ENCODE measurements around the gene SEPSECS. TPM values are rescaled to one million over a fixed set of nuclear protein-coding genes. Genes with fewer than 3 reads are reported as not detected.

Gene SEPSECS
- total RNA-seq, 1 experiment from 2014 or later, result 10.6 TPM

- ATAC-seq, result no peak
- Histone ChIP-seq H3K9ac (ENCODE audit: low read length) (no peak overlapping the region), H3K79me2 (ENCODE audit: insufficient read depth, low read length) (no peaks in the 10 kb centered on the region), H3K4me2 (ENCODE audit: low read length) (no peak overlapping the region), H3K4me3 (replicated peaks in 1 of 2; ENCODE audit: low read depth in 1 of 2, low read length in 2 of 2) (no peak overlapping the region), H3K4me1 (ENCODE audit: control insufficient read depth in 1 of 2, insufficient read depth in 2 of 2, low read length in 2 of 2) (no peaks in the 10 kb centered on the region), H3K36me3 (ENCODE audit: control insufficient read depth in 1 of 2, insufficient read depth in 2 of 2, low read length in 2 of 2) (no peaks in the 10 kb centered on the region), H3K27me3 (ENCODE audit: insufficient read depth, low read length) (no peaks in the 10 kb centered on the region), H2AFZ (ENCODE audit: low read depth, low read length, poor library complexity, severe bottlenecking) (no peak overlapping the region), H3K9me3 (ENCODE audit: control insufficient read depth in 1 of 2, insufficient read depth in 1 of 2, low read depth in 1 of 2, low read length in 2 of 2) (no peaks in the 10 kb centered on the region), H3K9me2 (ENCODE audit: insufficient read depth) (no peaks in the 10 kb centered on the region), H3K27ac (ENCODE audit: low read depth, low read length) (no peak overlapping the region), H4K20me1 (ENCODE audit: insufficient read depth) (no peaks in the 10 kb centered on the region)
- no TSS peak for BruUV-seq (replicated peaks)
- ChIA-PET POLR2A (no interaction called here), RAD21 (ENCODE audit: low non-redundant PET in 1 of 2, low total read pairs in 2 of 2, uncharacterized antibody in 2 of 2, unreplicated experiment in 2 of 2) (no interaction called here), CTCF (no interaction called here)
- no peak for DNase-seq (ENCODE audit: low read depth, low spot score)
- TF ChIP-seq EZH2 (IDR thresholded peaks at IDR 0.05), result no peak
- intact Hi-C loops (cut with micrococcal nuclease), result no loop called here
Observed at GRCh38 chr4:25100710-25101109, 59.5 kb downstream of the SEPSECS start.

GRCh38 chr4:25100021-25100555 lies 60.2 kb downstream of the SEPSECS start:
- Histone ChIP-seq H3K4me2 (ENCODE audit: low read length) (no peak overlapping the region), H4K20me1 (ENCODE audit: insufficient read depth) (no peaks in the 10 kb centered on the region), H2AFZ (ENCODE audit: low read depth, low read length, poor library complexity, severe bottlenecking) (no peak overlapping the region), H3K27me3 (ENCODE audit: insufficient read depth, low read length) (no peaks in the 10 kb centered on the region), H3K9ac (ENCODE audit: low read length) (no peak overlapping the region), H3K36me3 (ENCODE audit: control insufficient read depth in 1 of 2, insufficient read depth in 2 of 2, low read length in 2 of 2) (no peaks in the 10 kb centered on the region), H3K9me2 (ENCODE audit: insufficient read depth) (no peaks in the 10 kb centered on the region), H3K27ac (ENCODE audit: low read depth, low read length) (no peak overlapping the region), H3K4me3 (replicated peaks in 1 of 2; ENCODE audit: low read depth in 1 of 2, low read length in 2 of 2) (no peak overlapping the region), H3K9me3 (ENCODE audit: control insufficient read depth in 1 of 2, insufficient read depth in 1 of 2, low read depth in 1 of 2, low read length in 2 of 2) (no peaks in the 10 kb centered on the region), H3K4me1 (ENCODE audit: control insufficient read depth in 1 of 2, insufficient read depth in 2 of 2, low read length in 2 of 2) (no peaks in the 10 kb centered on the region), H3K79me2 (ENCODE audit: insufficient read depth, low read length) (no peaks in the 10 kb centered on the region)
- ChIA-PET POLR2A (no interaction called here), RAD21 (ENCODE audit: low non-redundant PET in 1 of 2, low total read pairs in 2 of 2, uncharacterized antibody in 2 of 2, unreplicated experiment in 2 of 2) (no interaction called here), CTCF (no interaction called here)
- ATAC-seq, result no peak
- DNase-seq (ENCODE audit: low read depth, low spot score), result no peak
- no TSS peak for BruUV-seq (replicated peaks)
- intact Hi-C loops (cut with micrococcal nuclease), result no loop called here
- TF ChIP-seq CBX3 (IDR thresholded peaks at IDR 0.05; ENCODE audit: low read depth) (no peak), JUND (IDR thresholded peaks at IDR 0.05) (no peak), CEBPB (IDR thresholded peaks at IDR 0.05; ENCODE audit: low read depth) (no peak), ATF3 (IDR thresholded peaks at IDR 0.05) (no peak), SIN3A (IDR thresholded peaks at IDR 0.05; ENCODE audit: low read depth) (no peak), CTCF (IDR thresholded peaks at IDR 0.05 in 2 of 3, conservative IDR thresholded peaks at IDR 0.05 in 1 of 3; ENCODE audit: borderline replicate concordance in 1 of 3, insufficient read depth in 1 of 3, low read depth in 2 of 3, low read length in 2 of 3) (no peak)

Data from HCT116 (cell line).